Measurements from ENCODE around the gene LOXL3.

LOXL3 gene

GRCh38 chr2:74551530-74551929 is 2.2 kb downstream of the LOXL3 start:
- no peak for DNase-seq (ENCODE audit: low read depth)
- TF ChIP-seq CTCF (IDR thresholded peaks at IDR 0.05; ENCODE audit: low read length, missing control alignments): no peak

GRCh38 chr2:74550231-74550630 is 3.5 kb downstream of the LOXL3 start:
- DNase-seq (ENCODE audit: low read depth): no peak
- H3K4me3 ChIP-seq (replicated peaks; ENCODE audit: low read depth, low read length): no peak overlapping the region
- TF ChIP-seq CTCF (IDR thresholded peaks at IDR 0.05; ENCODE audit: low read length, missing control alignments): no peak

More at GRCh38 chr2:74551530-74551929, 2.2 kb downstream of the LOXL3 start:
- H3K4me3 ChIP-seq (replicated peaks; ENCODE audit: low read depth, low read length): no peak overlapping the region

GRCh38 chr2:74548900-74549826 is 4.6 kb downstream of the LOXL3 start:
- no peak for TF ChIP-seq CTCF (IDR thresholded peaks at IDR 0.05; ENCODE audit: low read length, missing control alignments)
- no peak for DNase-seq (ENCODE audit: low read depth)
- H3K4me3 ChIP-seq (replicated peaks; ENCODE audit: low read depth, low read length): peak overlapping the region; percentile 58

- no peak for DNase-seq (ENCODE audit: low read depth)
- TF ChIP-seq CTCF (IDR thresholded peaks at IDR 0.05; ENCODE audit: low read length, missing control alignments): no peak
- peak overlapping the region; percentile 58 for H3K4me3 ChIP-seq (replicated peaks; ENCODE audit: low read depth, low read length)
Measured at GRCh38 chr2:74548285-74548899, 5.3 kb downstream of the LOXL3 start.

- no peak for DNase-seq (ENCODE audit: low read depth)
- no peak for TF ChIP-seq CTCF (IDR thresholded peaks at IDR 0.05; ENCODE audit: low read length, missing control alignments)
- H3K4me3 ChIP-seq (replicated peaks; ENCODE audit: low read depth, low read length): no peak overlapping the region
Measured at GRCh38 chr2:74546004-74546403, 7.7 kb downstream of the LOXL3 start.

- TF ChIP-seq CTCF (IDR thresholded peaks at IDR 0.05; ENCODE audit: low read length, missing control alignments): peak; percentile 5
Measured at GRCh38 chr2:74544634-74545033, 9.1 kb downstream of the LOXL3 start.

More at GRCh38 chr2:74544634-74545033, 9.1 kb downstream of the LOXL3 start:
- DNase-seq (ENCODE audit: low read depth): no peak
- no peak overlapping the region for H3K4me3 ChIP-seq (replicated peaks; ENCODE audit: low read depth, low read length)

All from fibroblast of pulmonary artery (primary cell).